Activated naive CD4-positive, alpha-beta T cell treated with anti-CD3 and anti-CD28 coated beads, Interleukin-2, amount 50 U/mL, for 24 hours (primary cell): Measurements from ENCODE around the gene ZNF630.
"Not testable (repeated sequence)": the region's sequence is repeated elsewhere in the genome, so short reads cannot be mapped to it uniquely, and the experiment has no call there.

Source experiments
- H3K27ac Mint-ChIP-seq: one replicate; pipeline ENCODE4 v1.8.0; 2021; ENCODE audit warnings: mild to moderate bottlenecking, mixed read lengths
- H3K27me3 Mint-ChIP-seq: one replicate; pipeline ENCODE4 v1.8.0; 2021; ENCODE audit warnings: mixed read lengths
- H3K36me3 Mint-ChIP-seq: one replicate; pipeline ENCODE4 v1.8.0; 2021; ENCODE audit warnings: mixed read lengths
- H3K4me1 Mint-ChIP-seq: one replicate; pipeline ENCODE4 v1.8.0; 2021; ENCODE audit warnings: mixed read lengths
- H3K4me3 Mint-ChIP-seq: one replicate; pipeline ENCODE4 v1.8.0; 2021; ENCODE audit warnings: mild to moderate bottlenecking, mixed read lengths
- H3K9me3 Mint-ChIP-seq: one replicate; pipeline ENCODE4 v1.8.0; 2021; ENCODE audit warnings: mixed read lengths

The ZNF630 gene

GRCh38 chrX:48046846-48047245 lies 24.6 kb downstream of the ZNF630 start:
- H3K4me1 Mint-ChIP-seq, result no peaks in the 10 kb centered on the region
- no peak overlapping the region for H3K27ac Mint-ChIP-seq
- H3K4me3 Mint-ChIP-seq, result no peak overlapping the region
- H3K36me3 Mint-ChIP-seq, result no peaks in the 10 kb centered on the region
- no peaks in the 10 kb centered on the region for H3K27me3 Mint-ChIP-seq
- no peaks in the 10 kb centered on the region for H3K9me3 Mint-ChIP-seq

DNA sequence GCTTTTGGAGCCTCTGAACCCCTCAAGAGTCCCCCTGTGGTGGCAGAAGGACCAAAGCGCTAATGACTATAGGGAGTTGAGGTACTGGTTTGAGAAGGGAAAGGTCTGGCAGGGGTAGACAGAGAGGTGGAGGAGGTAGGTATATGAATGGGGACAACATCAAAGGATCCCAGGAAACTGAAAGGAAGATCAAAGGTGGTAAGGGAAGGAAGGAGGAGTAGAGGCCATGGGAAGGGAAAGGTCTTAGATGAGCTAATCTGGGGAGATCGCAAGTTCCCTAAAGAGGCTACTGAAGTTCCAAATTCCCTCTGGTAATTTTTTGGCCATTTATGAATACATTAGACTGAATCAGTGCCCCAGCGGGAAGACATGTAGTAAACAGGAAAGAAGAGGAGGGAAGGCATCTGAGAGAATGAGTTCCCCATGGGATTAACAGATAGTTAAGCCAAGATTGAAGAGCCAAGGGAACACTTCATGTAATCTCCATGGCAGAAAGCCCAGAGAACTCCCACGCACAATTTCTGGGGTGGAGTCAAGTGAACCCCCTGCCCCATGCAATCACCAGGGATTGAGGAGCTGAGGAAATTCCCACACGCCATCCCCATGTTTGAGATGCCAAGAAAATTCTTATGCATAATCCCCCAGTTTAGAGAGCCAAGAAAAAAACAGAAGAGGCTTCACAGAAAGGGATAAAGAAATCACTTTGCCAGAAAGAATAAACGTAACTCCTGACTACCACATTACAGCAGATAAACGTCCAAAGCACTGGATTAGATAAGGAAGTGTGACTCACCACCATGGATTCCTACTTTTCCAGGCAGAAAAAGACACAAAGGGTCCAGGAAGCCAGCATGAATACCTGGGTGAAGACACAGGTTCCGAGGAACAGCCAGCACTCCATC lies 25.8 kb downstream of the ZNF630 start:
- Mint-ChIP-seq H3K9me3 (no peaks in the 10 kb centered on the region), H3K27ac (no peak overlapping the region), H3K36me3 (no peaks in the 10 kb centered on the region)

GRCh38 chrX:48043056-48043455 lies 28.4 kb downstream of the ZNF630 start:
- H3K36me3 Mint-ChIP-seq, result peaks cover 4% of the 10 kb centered on the region
- H3K9me3 Mint-ChIP-seq, result no peaks in the 10 kb centered on the region
- H3K27ac Mint-ChIP-seq, result no peak overlapping the region
- H3K4me3 Mint-ChIP-seq, result no peak overlapping the region
- H3K27me3 Mint-ChIP-seq, result no peaks in the 10 kb centered on the region
- H3K4me1 Mint-ChIP-seq, result no peaks in the 10 kb centered on the region

More for the DNA sequence above, 25.8 kb downstream of the ZNF630 start:
- no peaks in the 10 kb centered on the region for H3K4me1 Mint-ChIP-seq
- H3K27me3 Mint-ChIP-seq, result no peaks in the 10 kb centered on the region
- H3K4me3 Mint-ChIP-seq, result no peak overlapping the region

DNA sequence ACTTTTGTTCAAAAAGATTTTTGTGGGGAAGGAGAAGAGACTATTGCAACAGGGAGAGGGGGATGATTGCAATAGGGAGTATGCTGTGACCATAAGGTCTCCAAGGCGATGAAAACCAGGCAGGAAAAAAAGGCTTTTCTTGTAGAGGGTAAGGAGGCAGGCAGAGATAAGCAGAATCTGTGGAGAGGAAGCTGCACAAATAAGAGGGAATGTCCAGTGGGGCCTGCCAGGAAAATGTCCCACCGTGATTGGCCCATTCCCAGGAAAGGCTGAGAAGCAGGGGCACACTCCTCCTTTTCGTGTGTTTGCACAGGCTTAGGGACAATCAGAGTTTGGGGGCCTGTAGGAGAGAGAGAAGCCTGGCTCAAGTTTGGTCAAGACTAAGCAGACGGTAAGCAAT lies 35.5 kb downstream of the ZNF630 start:
- no peaks in the 10 kb centered on the region for H3K4me1 Mint-ChIP-seq
- no peak overlapping the region for H3K27ac Mint-ChIP-seq
- H3K27me3 Mint-ChIP-seq, result no peaks in the 10 kb centered on the region
- H3K36me3 Mint-ChIP-seq, result peaks cover 7% of the 10 kb centered on the region
- H3K9me3 Mint-ChIP-seq, result no peaks in the 10 kb centered on the region
- H3K4me3 Mint-ChIP-seq, result no peak overlapping the region

- H3K36me3 Mint-ChIP-seq, H3K27me3 Mint-ChIP-seq, H3K27ac Mint-ChIP-seq, H3K9me3 Mint-ChIP-seq, H3K4me3 Mint-ChIP-seq, H3K4me1 Mint-ChIP-seq: not testable (repeated sequence)
These were observed 40.7 kb downstream of the ZNF630 start for GRCh38 chrX:48030641-48031173.

GRCh38 chrX:48030237-48030636 lies 41.2 kb downstream of the ZNF630 start:
- Mint-ChIP-seq H3K36me3 (peaks cover 1% of the 10 kb centered on the region), H3K27ac (no peak overlapping the region), H3K27me3 (no peaks in the 10 kb centered on the region), H3K4me3 (no peak overlapping the region), H3K9me3 (no peaks in the 10 kb centered on the region), H3K4me1 (peaks cover 12% of the 10 kb centered on the region)

GRCh38 chrX:48028091-48028490 lies 43.3 kb downstream of the ZNF630 start:
- Mint-ChIP-seq H3K9me3 (no peaks in the 10 kb centered on the region), H3K4me1 (peaks cover 12% of the 10 kb centered on the region), H3K27me3 (no peaks in the 10 kb centered on the region)

GRCh38 chrX:48027545-48027944 lies 43.9 kb downstream of the ZNF630 start:
- H3K4me1 Mint-ChIP-seq, result peaks cover 14% of the 10 kb centered on the region
- H3K27ac Mint-ChIP-seq, H3K36me3 Mint-ChIP-seq, H3K27me3 Mint-ChIP-seq, H3K4me3 Mint-ChIP-seq, H3K9me3 Mint-ChIP-seq: not testable (repeated sequence)

More at GRCh38 chrX:48028091-48028490, 43.3 kb downstream of the ZNF630 start:
- no peaks in the 10 kb centered on the region for H3K36me3 Mint-ChIP-seq
- H3K4me3 Mint-ChIP-seq, result no peak overlapping the region
- H3K27ac Mint-ChIP-seq, result no peak overlapping the region

GRCh38 chrX:48025561-48025960 lies 45.9 kb downstream of the ZNF630 start:
- Mint-ChIP-seq H3K4me1 (peaks cover 20% of the 10 kb centered on the region), H3K4me3 (no peak overlapping the region), H3K27ac (peak overlapping the region; percentile 12), H3K36me3 (no peaks in the 10 kb centered on the region), H3K9me3 (no peaks in the 10 kb centered on the region), H3K27me3 (no peaks in the 10 kb centered on the region)

DNA sequence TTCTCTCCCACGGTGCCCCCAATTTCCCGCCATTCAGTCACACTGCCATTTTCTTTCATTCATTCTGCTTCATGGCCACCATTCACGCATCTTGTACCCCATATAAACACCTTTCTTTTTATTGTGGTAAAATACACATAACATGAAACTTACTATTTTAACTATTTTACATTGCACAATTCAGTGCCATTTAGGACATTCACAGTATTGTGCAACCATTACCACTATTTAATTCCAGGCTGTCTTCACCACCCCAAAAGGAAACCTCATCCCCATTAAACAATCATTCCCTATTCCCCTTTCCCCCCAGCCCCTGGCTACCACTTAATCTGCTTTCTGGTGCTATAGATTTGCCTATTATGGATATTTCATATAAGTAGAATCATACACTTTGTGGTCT lies 48.7 kb downstream of the ZNF630 start:
- no peaks in the 10 kb centered on the region for H3K9me3 Mint-ChIP-seq
- no peak overlapping the region for H3K27ac Mint-ChIP-seq
- no peaks in the 10 kb centered on the region for H3K36me3 Mint-ChIP-seq
- H3K27me3 Mint-ChIP-seq, result no peaks in the 10 kb centered on the region
- peaks cover 24% of the 10 kb centered on the region for H3K4me1 Mint-ChIP-seq
- H3K4me3 Mint-ChIP-seq, result peak overlapping the region; percentile 60

GRCh38 chrX:48022100-48022499 lies 49.3 kb downstream of the ZNF630 start:
- Mint-ChIP-seq H3K36me3 (no peaks in the 10 kb centered on the region), H3K9me3 (no peaks in the 10 kb centered on the region), H3K27ac (no peak overlapping the region)

GRCh38 chrX:48021026-48021900 lies 50.2 kb downstream of the ZNF630 start:
- Mint-ChIP-seq H3K4me3 (peak overlapping the region; percentile 94), H3K4me1 (peaks cover 19% of the 10 kb centered on the region), H3K36me3 (no peaks in the 10 kb centered on the region), H3K9me3 (no peaks in the 10 kb centered on the region), H3K27me3 (no peaks in the 10 kb centered on the region), H3K27ac (peak overlapping the region; percentile 99)

More at GRCh38 chrX:48022100-48022499, 49.3 kb downstream of the ZNF630 start:
- Mint-ChIP-seq H3K4me1 (peaks cover 24% of the 10 kb centered on the region), H3K4me3 (no peak overlapping the region), H3K27me3 (no peaks in the 10 kb centered on the region)

- H3K9me3 Mint-ChIP-seq, H3K27me3 Mint-ChIP-seq, H3K36me3 Mint-ChIP-seq: not testable (repeated sequence)
- Mint-ChIP-seq H3K4me3 (peak overlapping the region; percentile 94), H3K4me1 (peaks cover 14% of the 10 kb centered on the region), H3K27ac (peak overlapping the region; percentile 91)
These were observed 51.0 kb downstream of the ZNF630 start for GRCh38 chrX:48020472-48020871.

DNA sequence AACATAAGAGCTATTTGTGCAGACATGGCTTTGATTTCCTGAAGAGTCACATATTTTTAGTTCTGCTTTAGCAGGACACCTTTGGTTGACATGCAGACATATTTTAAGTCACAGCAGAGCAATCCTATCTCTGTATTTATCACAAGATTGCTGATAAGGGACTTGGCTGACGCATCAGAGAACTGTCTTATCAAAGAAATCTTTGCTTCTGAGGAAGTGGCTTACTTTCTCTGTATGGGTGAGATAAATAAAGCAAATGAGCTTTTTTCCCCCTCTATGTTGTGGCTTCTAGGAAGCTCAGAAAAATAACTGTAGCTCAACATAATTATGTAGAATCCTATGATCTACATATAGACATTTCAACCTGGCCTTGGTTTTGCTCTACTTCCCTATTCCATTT lies 51.5 kb downstream of the ZNF630 start:
- H3K4me1 Mint-ChIP-seq, result peaks cover 13% of the 10 kb centered on the region
- H3K4me3 Mint-ChIP-seq, H3K27me3 Mint-ChIP-seq, H3K9me3 Mint-ChIP-seq, H3K36me3 Mint-ChIP-seq, H3K27ac Mint-ChIP-seq: not testable (repeated sequence)

DNA sequence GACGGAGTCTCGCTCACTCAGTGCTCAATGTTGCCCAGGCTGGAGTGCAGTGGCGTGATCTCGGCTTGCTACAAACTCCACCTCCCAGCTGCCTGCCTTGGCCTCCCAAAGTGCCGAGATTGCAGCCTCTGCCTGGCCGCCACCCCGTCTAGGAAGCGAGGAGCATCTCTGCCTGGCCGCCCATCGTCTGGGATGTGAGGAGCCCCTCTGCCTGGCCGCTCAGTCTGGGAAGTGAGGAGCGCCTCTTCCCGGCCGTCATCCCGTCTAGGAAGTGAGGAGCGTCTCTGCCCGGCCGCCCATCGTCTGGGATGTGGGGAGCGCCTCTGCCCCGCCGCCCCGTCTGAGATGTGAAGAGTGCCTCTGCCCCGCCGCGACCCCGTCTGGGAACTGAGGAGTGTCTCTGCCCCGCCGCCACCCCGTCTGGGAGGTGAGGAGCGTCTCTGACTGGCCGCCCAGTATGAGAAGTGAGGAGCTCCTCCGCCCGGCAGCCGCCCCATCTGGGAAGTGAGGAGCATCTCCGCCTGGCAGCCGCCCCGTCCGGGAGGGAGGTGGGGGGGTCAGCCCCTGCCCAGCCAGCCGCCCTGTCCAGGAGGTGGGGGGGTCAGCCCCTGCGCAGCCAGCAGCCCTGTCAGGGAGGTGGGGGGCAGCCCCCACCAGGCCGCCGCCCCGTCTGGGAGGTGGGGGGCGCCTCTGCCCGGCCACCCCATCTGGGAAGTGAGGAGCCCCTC lies 54.7 kb downstream of the ZNF630 start:
- not testable (repeated sequence) for H3K4me1 Mint-ChIP-seq, H3K4me3 Mint-ChIP-seq, H3K27ac Mint-ChIP-seq, H3K36me3 Mint-ChIP-seq, H3K9me3 Mint-ChIP-seq, H3K27me3 Mint-ChIP-seq
